Activated CD8-positive, alpha-beta memory T cell treated with anti-CD3 and anti-CD28 coated beads for 4 hours (primary cell): Measurements from ENCODE around the gene FLT4.

Experiments used
- DNase-seq, 2 donors: peaks; one replicate each; pipeline ENCODE4 v3.0.0-alpha.2; 2020; ENCODE audit warnings: low read depth in 2 of 2

Gene FLT4

DNA sequence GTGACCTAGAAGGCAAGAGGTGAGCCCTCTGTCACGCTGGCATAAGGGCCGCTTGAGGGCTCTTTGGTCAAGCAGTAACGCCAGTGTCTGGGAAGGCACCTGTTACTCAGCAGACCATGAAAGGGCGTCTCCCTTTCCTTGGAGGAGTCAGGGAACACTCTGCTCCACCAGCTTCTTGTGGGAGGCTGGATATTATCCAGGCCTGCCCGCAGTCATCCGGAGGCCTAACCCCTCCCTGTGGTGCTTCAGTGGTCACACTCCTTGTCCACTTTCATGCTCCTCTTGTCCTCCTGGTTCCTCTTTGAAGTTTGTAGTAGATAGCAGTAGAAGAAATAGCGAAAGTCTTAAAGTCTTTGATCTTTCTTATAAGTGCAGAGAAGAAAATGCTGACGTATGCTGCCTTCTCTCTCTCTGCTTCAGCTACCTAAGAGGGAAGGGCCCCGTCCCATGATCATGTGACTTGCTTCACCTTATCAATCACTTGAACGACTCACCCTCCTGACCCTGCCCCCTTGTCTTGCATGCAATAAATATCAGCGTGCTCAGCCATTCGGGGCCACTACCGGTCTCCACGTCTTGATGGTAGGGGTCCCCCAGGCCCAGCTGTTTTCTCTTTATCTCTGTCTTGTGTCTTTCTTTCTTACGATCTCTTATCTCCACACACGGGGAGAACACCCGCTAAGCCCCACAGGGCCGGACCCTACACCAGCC lies 41.4 kb downstream of the FLT4 start:
- DNase-seq: no peak

DNA sequence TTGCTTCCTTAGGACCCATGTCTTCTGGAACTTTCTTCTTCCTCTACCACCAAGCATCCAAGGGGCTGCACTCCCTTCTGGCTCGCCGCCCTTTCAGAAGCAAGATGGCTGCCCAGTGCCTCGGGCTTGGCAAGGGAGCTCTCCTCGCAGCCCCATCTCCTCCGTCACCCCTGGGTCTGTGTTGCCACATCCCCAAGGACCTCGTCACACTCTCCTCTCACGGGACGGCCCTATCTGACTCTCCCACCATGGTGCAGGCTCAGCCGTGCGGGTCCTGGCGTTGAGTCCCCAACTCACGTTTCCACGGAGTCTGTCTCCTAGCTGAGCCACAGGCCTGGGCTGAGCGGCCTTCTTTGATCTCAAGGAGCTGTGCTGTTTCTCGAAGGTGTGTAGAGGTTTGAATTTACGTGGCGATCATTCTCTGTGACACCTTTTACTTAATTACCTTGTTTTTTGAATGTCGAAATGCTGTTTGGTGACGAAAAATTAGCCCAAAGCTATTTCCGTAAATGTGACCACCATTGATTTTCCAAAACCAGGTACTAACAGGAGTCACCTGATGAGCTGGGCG lies 43.1 kb downstream of the FLT4 start:
- no peak for DNase-seq

DNA sequence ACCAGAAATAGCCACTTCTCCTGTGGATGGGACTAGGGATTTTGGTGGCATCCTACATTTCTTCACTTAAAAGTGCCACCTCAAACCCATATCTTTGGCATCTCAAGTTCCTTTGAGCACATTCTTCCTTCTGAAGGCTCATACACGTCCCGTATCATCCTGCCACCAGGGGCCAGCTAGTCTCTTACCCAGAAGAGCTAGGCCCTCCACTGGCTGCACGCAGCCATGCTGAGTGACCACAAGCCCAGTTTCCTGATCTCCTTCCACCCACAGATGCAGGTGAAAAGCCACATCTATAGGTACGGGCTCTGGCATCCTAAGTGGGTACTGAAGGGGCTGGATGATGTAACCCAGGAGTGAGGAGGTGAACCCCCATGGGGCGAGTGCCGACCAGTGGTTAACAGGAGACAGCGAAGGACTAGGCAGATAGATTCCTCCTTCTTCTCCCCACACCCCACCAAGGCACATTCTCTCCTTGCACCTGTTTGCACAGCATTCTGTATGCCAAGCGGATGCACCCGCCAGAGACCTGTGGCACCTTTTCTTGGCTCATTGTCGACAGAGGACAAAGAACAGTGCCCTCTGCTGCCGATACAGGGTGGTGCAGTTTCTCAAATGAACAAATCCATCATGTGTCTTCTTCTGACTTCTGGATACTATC lies 43.7 kb downstream of the FLT4 start:
- DNase-seq: peak; percentile 13 to 24

DNA sequence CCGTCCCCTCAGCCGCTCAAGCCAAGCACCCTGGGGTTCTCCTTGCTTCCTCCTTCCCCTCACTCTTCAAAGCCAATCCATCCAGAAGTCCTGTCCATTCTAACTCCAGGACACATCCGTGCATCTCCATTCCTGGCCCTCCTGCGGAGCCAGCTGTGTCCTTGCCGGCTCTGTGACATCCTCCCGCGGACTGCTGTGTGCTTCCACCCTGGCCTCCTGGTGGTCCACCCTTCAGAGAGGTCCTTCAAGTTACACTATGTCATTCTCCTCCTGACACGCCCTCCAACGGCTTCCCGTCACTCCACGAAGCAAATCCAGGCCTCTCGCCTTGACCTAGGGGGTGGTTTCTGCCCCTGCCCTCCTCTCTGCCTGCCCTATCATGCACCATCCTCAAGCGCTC lies 45.1 kb downstream of the FLT4 start:
- no peak for DNase-seq

DNA sequence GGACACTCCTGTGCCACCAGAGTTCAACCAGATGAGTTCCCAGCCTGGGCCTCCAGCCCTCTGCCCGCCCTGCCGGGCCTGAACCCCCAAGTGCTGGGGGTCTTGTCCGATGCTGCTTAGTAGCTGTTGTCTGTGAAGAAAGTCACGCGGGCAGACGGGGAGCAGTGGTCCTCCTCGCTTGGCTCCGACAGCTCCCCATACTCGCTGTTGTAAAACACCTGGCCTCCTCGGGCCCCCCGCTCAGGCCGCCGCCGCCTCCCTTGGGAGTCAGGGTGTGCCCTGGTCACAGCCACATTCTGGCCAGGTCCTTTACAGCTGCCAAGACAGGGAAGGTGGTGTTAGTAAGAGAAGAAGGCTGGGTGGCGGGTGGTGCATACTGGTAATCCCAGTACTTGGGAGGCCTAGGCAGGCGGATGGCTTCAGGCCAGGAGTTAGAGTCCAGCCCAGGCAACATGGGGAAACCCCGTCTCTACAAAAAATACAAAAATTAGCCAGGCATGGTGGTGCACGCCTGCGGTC lies 46.3 kb downstream of the FLT4 start:
- no peak for DNase-seq

DNA sequence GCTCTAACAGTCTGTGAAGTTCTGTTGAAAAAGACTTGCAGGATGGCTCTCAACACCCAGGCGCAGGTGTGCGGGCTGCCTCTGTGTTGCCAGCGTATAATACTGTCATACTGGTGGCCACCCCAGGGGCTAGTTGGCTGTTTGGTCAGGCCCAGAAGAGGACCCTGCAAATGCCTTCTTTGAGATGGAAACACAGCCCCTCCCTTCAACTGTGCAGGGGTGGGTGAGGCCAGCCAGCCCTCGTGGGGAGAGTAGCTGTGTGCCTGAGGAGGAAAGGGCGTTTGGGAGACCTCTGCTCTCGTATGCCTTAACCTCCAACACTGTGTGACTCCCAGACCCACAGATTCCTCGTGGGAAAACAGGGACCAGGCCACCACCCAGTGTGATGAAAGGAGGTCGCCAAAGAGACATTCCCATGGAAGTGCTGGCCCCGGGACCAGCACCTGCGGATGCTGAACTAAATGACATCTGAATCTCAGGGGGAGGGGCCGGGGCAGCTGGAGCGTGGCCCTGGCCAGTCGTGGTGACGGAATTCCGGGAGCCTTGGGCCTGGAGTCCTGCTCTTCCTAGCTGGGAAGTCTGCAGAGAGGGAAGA lies 46.8 kb downstream of the FLT4 start:
- DNase-seq: no peak

DNA sequence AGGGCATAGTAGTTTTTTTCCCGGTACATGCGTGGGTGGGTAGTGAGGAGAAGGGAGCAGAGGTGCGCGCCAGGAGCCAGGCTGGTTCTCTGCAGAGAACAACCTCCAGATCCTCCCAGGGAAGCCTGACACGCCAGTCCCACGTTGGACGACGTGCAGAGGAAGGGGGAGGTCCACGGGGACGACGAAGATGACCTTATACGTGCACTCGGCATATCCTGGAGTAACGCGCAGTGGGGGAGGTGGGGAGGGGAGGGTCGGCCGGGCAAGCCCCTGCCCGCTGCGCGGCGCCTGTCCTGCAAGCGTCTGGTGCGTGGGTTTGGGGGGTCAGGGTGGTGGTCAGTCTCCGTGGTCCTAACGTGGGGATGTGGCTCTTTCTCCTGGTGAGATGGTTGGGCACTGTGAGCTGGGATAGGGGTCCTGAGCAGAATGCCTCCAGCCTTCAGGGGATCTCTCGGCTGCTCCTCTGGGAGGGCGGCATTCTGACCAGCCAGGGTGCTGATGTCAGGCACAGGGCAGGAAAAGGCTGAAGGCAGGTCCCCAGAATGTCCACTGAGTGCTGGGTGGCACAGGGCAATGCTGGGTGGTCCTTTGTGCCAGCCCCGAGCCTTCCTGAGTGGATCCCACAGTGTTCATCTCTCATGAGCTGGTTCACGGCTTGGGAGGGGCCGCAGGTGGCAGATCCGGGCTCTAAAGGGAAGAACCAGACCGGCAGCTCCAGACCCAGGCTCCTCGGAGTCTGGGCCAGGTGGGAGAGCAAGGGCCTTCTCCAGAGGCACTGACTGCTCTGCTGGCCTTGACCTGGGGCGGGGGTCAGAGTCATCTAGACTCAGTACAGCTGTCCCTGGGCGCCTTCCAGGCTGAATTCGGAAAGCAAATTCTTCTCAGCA lies 47.6 kb downstream of the FLT4 start:
- DNase-seq: no peak

DNA sequence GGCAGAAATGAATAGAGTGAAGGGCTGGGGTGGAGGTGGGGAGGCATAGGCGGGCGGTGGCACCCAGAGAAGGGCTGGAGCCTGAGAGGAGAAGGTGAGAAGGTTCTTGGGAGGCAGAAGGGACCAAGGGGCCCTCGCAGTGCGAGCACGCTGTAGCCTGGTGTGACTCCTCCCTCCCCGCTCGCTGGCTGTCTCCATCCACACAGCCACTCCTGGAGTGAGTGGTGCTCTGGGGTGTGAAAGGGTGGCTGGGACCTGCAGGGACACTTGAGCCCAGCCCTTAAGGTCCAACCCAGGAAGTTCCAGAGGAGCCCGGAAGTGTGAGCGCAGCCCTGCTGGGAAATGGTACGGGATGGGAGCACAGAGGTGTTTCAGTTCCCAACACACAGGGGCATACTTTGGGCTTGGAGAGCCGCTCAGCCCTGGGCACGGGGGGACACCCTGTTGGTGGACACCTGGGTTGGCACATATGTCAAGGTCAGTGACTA lies 48.8 kb downstream of the FLT4 start:
- no peak for DNase-seq

DNA sequence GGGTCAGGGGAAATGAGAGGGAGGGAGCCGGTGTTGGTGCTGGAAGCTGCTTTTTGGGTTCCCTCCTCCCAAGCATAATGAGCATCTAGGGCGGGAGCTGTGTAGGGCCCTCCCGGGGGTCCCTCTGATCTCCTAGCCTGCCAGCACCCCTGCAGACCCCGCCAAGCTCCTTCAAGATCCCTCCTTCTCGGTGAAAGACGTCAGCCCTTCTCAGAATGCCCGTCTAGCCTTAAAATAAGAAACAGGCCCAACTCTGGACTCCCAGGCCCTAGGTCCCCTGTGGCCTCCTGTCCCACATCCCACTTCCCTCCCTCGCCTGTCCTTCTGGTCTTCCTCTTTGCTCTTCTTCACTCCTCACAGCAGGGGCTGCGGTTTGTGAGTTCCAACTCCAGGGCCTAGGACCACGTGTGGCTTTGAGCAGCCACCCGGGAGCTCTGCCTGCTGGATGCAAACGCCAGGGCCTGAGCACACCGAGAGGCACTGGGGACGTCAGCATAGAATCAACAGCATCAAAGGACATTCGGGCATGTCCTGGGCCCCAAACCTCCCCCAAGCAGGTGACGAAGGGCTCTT lies 49.3 kb downstream of the FLT4 start:
- no peak for DNase-seq

DNA sequence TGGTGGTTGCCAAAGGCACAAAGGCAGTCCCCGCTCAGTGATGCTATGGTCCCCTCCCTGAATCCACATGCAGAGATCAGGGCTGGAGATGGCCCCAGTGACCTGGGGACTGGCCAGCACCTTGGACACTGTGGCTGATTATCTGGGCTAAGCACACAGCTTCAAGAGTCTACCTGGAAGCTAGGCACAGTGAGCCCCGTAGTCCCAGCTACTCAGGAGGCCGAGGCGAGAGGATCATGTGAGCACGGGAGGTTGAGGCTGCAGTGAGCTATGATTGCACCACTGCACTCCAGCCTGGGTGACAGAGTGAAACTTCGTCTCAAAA lies 49.8 kb downstream of the FLT4 start:
- no peak for DNase-seq

DNA sequence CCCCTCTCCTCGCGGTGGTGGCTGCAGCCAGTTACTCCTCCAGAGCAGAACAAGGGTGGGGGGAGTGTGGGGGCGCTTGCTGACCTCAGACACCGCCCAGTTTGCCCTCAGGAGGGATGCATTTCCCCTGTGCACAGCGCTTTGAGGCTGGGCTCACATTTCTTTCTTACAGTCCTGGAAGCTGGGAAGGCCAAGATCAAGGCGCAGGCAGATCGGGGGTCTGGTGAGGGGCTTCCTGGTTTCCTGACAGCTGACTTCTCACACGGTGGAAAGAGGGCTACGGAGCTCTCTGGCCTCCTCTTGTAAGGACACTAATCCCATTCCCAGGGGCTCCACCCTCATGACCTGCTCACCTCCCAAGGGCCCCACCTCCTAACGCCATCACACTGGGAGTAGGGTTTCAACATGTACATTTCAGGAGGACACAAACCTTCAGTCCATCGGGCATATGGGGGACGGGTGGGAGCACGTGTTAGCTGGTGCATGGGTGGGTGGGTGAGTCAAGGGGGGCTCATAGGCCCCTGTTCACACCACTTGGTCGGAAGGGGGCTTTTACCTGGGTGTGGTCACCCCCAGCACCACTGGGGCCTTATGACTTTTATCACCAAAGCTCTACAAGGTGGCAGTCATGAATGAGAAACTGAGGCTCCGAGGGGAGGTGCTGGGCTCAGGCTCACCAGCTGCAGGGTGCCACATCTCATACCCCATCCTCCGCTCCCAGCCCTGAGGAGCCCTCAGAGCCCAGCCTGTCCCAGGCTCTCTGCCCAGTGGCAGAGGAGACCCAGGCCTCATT lies 50.4 kb downstream of the FLT4 start:
- no peak for DNase-seq

DNA sequence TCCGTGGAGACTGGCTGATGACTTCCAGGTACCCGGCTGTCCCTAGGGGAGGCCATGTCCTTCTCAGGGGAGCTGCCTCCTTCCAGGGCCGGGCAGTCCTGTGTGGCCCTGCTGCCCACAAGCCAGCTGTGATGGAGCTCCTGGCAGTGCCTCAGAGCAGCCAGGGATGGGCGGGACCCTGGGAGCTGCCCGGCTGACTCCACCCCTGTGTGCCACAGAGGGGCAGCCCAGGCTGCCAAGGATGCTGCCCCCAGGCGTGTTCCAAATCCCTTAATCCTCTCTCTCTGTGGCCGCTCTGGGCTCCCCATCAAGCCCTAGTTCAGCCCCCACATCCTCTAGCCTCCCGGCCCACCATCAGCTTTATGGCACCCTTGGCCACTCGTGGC lies 51.1 kb downstream of the FLT4 start:
- no peak for DNase-seq

DNA sequence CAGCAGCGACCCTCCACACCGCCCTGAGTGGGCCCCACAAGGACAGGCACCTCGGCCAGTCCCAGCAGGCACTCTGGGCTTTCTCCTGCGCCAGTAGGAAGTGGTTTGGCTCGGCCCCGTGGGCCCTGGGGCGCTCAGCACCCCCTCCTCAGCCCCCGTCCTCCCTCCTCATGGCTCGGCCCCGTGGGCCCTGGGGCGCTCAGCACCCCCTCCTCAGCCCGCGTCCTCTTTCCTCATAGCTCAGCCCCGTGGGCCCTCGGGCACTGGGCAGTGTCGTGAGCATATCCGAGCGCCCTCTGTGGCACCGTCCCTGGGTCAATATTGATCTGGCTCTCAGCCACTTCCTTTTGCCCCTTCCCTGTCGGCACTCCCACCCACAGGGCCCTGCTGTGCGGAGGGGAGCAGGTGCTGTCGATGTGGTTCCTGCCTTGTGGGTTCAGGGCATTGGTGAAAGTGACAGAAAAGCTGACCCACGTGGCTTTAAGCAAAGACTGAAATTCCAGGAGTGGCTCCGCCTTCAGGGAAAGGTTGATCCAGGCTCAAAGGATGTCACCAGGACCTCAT lies 52.6 kb downstream of the FLT4 start:
- no peak for DNase-seq

DNA sequence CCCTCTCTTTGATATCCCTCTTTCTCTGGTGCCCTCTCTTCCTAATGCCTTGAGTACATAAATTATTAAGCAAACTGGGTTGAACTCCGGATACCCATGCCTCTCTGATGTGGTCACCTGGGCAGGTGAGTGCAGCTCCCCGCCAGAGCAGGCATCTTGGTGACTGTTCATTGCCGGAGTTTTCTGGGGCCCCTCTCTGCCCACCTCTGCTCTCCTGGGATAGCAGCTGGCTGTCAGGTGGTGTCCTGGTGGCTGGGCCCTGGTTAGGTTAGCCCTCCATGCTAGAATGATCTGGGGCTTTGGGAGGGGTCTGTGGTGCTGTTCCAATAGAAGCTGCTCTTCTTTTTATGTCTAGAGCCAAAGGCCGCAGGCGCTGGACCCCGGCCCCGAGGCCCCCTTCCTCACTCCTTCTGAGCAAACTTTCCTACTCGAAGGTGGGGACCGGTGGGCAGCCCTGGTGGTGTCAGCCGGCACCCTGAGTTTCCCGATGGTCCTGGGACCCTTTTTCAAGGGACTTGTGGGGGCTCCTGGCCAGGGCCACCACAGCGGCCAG lies 53.2 kb downstream of the FLT4 start:
- DNase-seq: no peak

DNA sequence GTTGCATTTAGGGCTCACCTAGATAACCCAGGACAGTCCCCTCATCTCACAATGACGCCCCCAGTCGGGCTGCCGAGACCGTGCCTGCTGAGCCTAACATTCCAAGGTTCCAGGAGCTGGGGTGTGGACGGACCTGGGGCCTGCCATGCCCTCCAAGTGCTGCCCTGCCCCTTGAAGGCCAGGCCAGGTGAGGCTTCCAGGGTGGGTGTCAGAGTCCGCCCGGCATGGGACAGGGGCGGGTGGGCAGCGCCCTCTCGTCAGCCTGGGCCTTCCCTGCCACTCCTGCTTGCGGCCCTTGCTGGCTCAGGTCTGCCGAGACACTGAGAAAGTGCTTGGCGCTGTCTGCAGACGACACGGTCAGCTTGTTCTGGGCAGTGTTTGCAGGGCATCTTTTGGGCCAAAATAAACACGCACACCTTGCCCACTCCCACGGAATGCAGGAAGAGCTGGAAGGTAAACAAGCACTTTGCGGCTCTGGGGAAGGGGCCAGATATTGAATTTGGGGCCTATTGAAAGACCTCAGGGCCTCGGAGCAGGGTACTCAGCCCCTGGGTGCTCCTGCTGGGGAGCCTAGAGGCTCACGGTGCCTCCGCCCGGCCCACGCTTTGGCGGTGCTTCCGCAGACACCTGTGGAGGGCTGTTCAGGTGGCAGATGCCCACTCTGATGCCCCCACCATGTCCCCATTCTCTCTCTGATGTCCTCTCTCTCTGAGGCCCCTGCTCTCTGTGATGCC lies 53.9 kb downstream of the FLT4 start:
- no peak for DNase-seq

DNA sequence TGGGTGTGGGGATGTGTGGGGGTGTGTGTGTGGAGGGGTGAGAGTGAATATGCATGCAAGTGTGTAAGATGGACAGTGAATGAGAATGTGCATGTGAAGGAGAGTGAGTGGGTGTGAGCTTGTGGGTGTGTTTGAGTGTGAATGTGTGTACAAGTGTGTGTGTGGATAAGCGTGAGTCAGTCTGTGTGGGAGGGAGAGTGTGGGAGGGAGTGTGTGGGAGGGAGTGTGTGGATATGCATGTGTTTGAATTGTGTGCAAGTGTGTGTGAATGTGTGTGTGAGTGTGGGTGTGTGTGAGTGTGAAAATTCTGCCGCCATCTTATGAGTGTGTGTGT lies 54.4 kb downstream of the FLT4 start:
- DNase-seq: no peak

DNA sequence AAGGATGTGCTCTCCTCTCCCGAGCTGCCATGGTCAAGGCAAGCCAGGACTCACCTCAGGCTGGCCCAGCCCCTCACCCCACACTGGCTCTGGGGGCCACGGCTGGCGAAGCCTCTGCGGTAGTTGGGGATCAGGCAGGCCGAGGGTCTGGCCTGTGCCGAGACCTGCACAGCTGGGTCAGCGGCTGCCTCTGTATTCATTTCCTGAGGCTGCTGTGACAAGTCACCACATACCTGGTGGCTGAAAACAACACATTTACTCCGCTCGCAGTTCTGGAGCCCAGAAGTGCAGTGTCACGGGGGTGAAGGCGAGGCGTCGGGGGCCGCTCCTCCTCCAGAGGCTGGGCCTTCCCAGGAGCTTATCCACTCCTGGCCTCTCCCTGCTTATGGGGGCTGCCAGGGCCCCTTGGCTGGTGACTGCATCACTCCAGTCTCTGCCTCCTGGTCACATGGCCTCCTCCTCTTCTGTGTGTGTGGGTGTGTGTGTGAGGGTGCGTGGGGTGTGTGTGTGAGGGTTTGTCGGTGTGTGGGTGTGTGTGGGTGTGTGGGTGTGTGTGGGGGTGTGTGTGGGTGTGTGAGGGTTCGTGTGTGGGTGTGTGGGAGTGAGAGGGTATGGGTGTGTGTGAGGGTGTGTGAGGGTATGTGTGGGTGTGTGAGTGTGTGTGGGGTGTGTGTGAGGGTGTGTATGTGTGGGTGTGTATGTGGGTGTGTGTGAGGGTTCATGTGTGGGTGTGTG lies 54.9 kb downstream of the FLT4 start:
- DNase-seq: no peak

DNA sequence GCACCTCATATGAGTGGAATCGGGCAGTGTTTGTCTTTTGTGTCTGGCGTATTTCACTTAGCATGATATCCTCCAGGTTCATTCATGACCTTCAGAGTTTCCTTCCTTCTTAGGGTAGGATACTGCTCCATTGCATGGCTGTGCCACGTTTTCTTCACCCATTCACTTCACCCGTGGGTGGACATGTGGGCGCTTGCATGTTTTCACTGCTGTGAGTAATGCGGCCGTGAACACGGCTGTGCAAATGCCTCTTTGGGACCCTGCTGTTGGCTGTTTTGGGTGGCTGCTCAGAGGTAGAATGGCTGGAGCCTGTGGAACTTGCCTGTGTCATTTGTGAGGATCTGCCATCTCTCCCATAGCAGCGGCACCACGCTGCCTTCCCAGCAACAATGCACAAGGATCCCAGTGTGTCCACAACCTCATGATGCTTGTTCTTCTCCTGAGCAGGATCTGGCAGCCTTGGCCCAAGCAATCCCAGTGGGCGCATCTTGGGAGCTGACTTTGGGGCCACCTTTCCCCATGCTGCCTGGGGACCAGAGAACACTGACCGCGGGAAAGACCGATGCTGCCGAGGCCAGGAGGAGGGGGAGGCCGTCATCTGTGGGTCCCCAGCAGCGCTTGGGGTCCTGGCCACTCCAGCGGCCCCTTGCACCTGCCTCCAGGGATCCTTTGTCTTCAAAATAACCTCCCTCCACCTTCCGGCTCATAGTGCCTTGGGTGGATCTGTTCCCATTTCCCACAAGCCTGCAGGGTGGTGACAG lies 55.8 kb downstream of the FLT4 start:
- no peak for DNase-seq
